ENCODE data around the gene GALNT2.

Gene GALNT2

GRCh38 chr1:230263568-230264195 is 196.6 kb downstream of the GALNT2 start:
- H3K4me3 ChIP-seq (replicated peaks in 1 of 2; ENCODE audit: low read depth in 2 of 2, low read length in 2 of 2): no peak overlapping the region
- TF ChIP-seq, protein P1, sequence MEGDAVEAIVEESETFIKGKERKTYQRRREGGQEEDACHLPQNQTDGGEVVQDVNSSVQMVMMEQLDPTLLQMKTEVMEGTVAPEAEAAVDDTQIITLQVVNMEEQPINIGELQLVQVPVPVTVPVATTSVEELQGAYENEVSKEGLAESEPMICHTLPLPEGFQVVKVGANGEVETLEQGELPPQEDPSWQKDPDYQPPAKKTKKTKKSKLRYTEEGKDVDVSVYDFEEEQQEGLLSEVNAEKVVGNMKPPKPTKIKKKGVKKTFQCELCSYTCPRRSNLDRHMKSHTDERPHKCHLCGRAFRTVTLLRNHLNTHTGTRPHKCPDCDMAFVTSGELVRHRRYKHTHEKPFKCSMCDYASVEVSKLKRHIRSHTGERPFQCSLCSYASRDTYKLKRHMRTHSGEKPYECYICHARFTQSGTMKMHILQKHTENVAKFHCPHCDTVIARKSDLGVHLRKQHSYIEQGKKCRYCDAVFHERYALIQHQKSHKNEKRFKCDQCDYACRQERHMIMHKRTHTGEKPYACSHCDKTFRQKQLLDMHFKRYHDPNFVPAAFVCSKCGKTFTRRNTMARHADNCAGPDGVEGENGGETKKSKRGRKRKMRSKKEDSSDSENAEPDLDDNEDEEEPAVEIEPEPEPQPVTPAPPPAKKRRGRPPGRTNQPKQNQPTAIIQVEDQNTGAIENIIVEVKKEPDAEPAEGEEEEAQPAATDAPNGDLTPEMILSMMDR (IDR thresholded peaks at IDR 0.05; ENCODE audit: low read depth, low read length): no peak
- DNase-seq (ENCODE audit: low read depth in 2 of 2): no peak

GRCh38 chr1:230264342-230264741 is 197.3 kb downstream of the GALNT2 start:
- DNase-seq (ENCODE audit: low read depth in 2 of 2): no peak
- H3K4me3 ChIP-seq (replicated peaks in 1 of 2; ENCODE audit: low read depth in 2 of 2, low read length in 2 of 2): no peak overlapping the region
- TF ChIP-seq, protein P1 (IDR thresholded peaks at IDR 0.05; ENCODE audit: low read depth, low read length): no peak

GRCh38 chr1:230265200-230266115 is 198.4 kb downstream of the GALNT2 start:
- H3K4me3 ChIP-seq (replicated peaks in 1 of 2; ENCODE audit: low read depth in 2 of 2, low read length in 2 of 2): no peak overlapping the region
- TF ChIP-seq, protein P1 (IDR thresholded peaks at IDR 0.05; ENCODE audit: low read depth, low read length): no peak
- no peak for DNase-seq (ENCODE audit: low read depth in 2 of 2)

- no peak for DNase-seq (ENCODE audit: low read depth in 2 of 2)
- TF ChIP-seq, protein P1 (IDR thresholded peaks at IDR 0.05; ENCODE audit: low read depth, low read length): no peak
- H3K4me3 ChIP-seq (replicated peaks in 1 of 2; ENCODE audit: low read depth in 2 of 2, low read length in 2 of 2): no peak overlapping the region
Observed at GRCh38 chr1:230266456-230266855, 199.4 kb downstream of the GALNT2 start.

DNA sequence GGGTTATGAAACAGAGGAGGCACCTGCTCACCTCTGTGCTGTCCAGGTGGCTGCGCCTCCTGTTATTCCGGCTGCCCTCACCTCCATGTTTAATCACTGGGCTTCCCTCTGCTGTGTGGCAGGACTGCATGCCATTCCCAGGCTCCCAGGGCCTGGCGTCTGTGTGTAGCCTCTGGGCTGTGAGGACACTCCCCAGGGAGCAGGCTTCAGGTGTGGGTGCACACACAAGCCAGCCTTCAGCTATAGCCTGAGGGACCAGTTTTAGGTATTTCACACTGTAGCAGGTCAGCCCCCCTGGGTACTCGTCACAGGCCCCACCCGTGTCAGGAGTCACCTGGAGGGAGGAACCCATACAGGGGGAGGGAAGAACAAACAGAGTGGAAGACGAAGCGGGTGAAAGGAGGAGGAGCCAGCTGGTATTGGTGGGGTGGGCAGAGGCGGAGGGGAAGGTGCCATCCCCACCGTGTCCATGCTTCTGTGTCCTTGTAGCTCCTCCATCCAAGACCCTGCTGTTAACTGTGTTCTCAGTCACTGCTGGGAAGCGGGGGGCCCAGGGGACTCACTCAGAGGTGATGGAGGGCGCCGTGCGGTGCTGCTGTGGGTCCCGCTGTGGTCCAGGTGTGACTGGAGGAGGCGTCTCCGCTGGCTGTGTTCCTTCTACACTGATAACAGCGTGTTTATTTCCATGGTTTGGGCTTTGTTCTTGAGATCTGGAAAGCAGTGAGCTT is 200.5 kb downstream of the GALNT2 start:
- TF ChIP-seq, protein P1 (IDR thresholded peaks at IDR 0.05; ENCODE audit: low read depth, low read length): no peak
- no peak for DNase-seq (ENCODE audit: low read depth in 2 of 2)
- H3K4me3 ChIP-seq (replicated peaks in 1 of 2; ENCODE audit: low read depth in 2 of 2, low read length in 2 of 2): no peak overlapping the region

- TF ChIP-seq, protein P1 (IDR thresholded peaks at IDR 0.05; ENCODE audit: low read depth, low read length): peak; percentile 80
- no peak overlapping the region for H3K4me3 ChIP-seq (replicated peaks in 1 of 2; ENCODE audit: low read depth in 2 of 2, low read length in 2 of 2)
- DNase-seq (ENCODE audit: low read depth in 2 of 2): peak; percentile 77 to 87
Observed at GRCh38 chr1:230268371-230269170, 201.5 kb downstream of the GALNT2 start.
